Parathyroid adenoma (tissue), 2 donors: Measurements from ENCODE around the gene ADAMTSL1.

Source experiments
- H2AFZ ChIP-seq: fragments of 300-600 bp; sonication (generic); one replicate; pipeline ENCODE4 v1.7.0; 2017; ENCODE audit warnings: antibody characterized with exemption, mild to moderate bottlenecking
- H3K27ac ChIP-seq: fragments of 300-600 bp; sonication (generic); one replicate; pipeline ENCODE4 v1.7.0; 2017
- H3K27me3 ChIP-seq: fragments of 300-600 bp; sonication (generic); one replicate; pipeline ENCODE4 v1.7.0; 2017; ENCODE audit warnings: low read length; ENCODE audit not compliant: control insufficient read depth, insufficient read depth
- H3K36me3 ChIP-seq: fragments of 300-600 bp; sonication (generic); one replicate; pipeline ENCODE4 v1.7.0; 2017; ENCODE audit warnings: low read length; ENCODE audit not compliant: control insufficient read depth, insufficient read depth
- H3K4me1 ChIP-seq: fragments of 300-600 bp; sonication (generic); one replicate; pipeline ENCODE4 v1.7.0; 2017; ENCODE audit warnings: control low read depth
- H3K4me2 ChIP-seq: fragments of 300-600 bp; sonication (generic); one replicate; pipeline ENCODE4 v1.7.0; 2017; ENCODE audit warnings: low read length
- H3K4me3 ChIP-seq: fragments of 300-600 bp; sonication (generic); one replicate; pipeline ENCODE4 v1.7.0; 2017; ENCODE audit warnings: low read depth, low read length
- H3K79me2 ChIP-seq: fragments of 300-600 bp; sonication (generic); one replicate; pipeline ENCODE4 v1.7.0; 2017; ENCODE audit warnings: control low read depth
- H3K9ac ChIP-seq: fragments of 300-600 bp; sonication (generic); one replicate; pipeline ENCODE4 v1.7.0; 2017; ENCODE audit warnings: mild to moderate bottlenecking
- H3K9me3 ChIP-seq: fragments of 300-600 bp; sonication (generic); one replicate; pipeline ENCODE4 v1.7.0; 2017; ENCODE audit warnings: low read length; ENCODE audit not compliant: control insufficient read depth
- CTCF ChIP-seq: fragments of 300-600 bp; sonication (generic); IDR thresholded peaks from one replicate; pipeline ENCODE4 v1.7.0; 2017; ENCODE audit warnings: antibody characterized with exemption, mild to moderate bottlenecking
- donor health status: primary hyperparathyroidism.

ADAMTSL1 gene

GRCh38 chr9:18861609-18862544, 387.9 kb downstream of the ADAMTSL1 start:
- Histone ChIP-seq H3K36me3 (no peaks in the 10 kb centered on the region), H3K4me1 (no peaks in the 10 kb centered on the region), H3K4me2 (no peak overlapping the region), H3K4me3 (no peak overlapping the region), H3K27ac (no peak overlapping the region), H3K79me2 (no peaks in the 10 kb centered on the region), H3K27me3 (no peaks in the 10 kb centered on the region), H3K9ac (no peak overlapping the region), H2AFZ (no peak overlapping the region), H3K9me3 (no peaks in the 10 kb centered on the region)
- no peak for TF ChIP-seq CTCF

- no peak for TF ChIP-seq CTCF
- H3K4me3 ChIP-seq: no peak overlapping the region
- no peaks in the 10 kb centered on the region for H3K4me1 ChIP-seq
- H3K27ac ChIP-seq: no peak overlapping the region
- H3K4me2 ChIP-seq: no peak overlapping the region
- no peak overlapping the region for H2AFZ ChIP-seq
- H3K27me3 ChIP-seq: no peaks in the 10 kb centered on the region
- H3K79me2 ChIP-seq: no peaks in the 10 kb centered on the region
- no peak overlapping the region for H3K9ac ChIP-seq
- H3K9me3 ChIP-seq: no peaks in the 10 kb centered on the region
- no peaks in the 10 kb centered on the region for H3K36me3 ChIP-seq
Measured at GRCh38 chr9:18863791-18864190, 389.8 kb downstream of the ADAMTSL1 start.

- no peak overlapping the region for H3K9ac ChIP-seq
- no peaks in the 10 kb centered on the region for H3K36me3 ChIP-seq
- no peak for TF ChIP-seq CTCF
- H3K27ac ChIP-seq: no peak overlapping the region
- H3K79me2 ChIP-seq: no peaks in the 10 kb centered on the region
- H2AFZ ChIP-seq: no peak overlapping the region
- no peaks in the 10 kb centered on the region for H3K27me3 ChIP-seq
- H3K4me3 ChIP-seq: no peak overlapping the region
- H3K4me2 ChIP-seq: no peak overlapping the region
- no peaks in the 10 kb centered on the region for H3K9me3 ChIP-seq
- no peaks in the 10 kb centered on the region for H3K4me1 ChIP-seq
Measured at GRCh38 chr9:18864516-18864915, 390.6 kb downstream of the ADAMTSL1 start.

GRCh38 chr9:18865542-18865941, 391.6 kb downstream of the ADAMTSL1 start:
- H3K36me3 ChIP-seq: no peaks in the 10 kb centered on the region
- H3K9me3 ChIP-seq: no peaks in the 10 kb centered on the region
- no peak overlapping the region for H3K4me2 ChIP-seq
- no peaks in the 10 kb centered on the region for H3K79me2 ChIP-seq
- H3K27me3 ChIP-seq: no peaks in the 10 kb centered on the region
- no peak overlapping the region for H3K27ac ChIP-seq
- no peak for TF ChIP-seq CTCF
- no peak overlapping the region for H3K9ac ChIP-seq
- no peak overlapping the region for H2AFZ ChIP-seq
- no peaks in the 10 kb centered on the region for H3K4me1 ChIP-seq
- H3K4me3 ChIP-seq: no peak overlapping the region
